ENCODE measurements around the gene RPS21.

RPS21 gene

DNA sequence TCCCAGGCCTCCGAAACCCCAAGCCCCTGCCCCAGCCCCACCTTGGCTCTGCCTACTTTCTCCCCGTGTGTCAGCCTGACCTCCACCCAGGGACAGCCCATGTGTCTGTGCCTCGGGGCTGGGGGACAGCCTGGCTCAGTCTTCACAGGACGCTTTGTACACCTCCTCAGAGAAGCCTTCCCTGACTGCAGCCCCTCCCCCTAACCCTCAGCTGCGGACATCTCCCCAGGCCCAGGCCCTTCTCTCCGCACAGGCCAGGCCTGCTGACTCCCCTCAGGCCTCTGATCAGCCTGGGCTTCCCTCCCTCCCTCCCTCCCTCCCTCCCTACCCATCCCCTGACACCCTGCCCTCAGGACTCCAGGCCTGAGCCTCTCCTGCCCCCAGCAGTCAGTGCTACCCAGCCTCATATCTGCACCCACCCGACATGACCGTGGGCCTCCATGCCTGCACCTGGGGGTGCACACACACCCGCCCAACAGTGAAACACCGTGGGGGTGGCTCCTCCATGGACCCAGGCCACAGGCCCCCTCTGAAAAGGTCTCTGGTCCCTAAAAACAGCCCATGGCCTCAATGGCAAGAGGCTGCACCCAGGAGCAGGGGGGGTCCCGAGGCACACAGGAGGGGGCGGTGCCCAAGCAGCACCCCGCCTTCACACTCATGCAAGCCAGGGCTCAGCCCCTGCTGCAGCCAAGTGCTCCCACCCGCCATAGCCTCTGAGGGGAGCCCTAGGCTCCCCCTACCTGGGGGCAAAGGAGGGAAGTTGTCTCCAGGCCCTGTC, 32.7 kb upstream of the RPS21 start:
- no peak for DNase-seq (ENCODE audit: low spot score)

DNA sequence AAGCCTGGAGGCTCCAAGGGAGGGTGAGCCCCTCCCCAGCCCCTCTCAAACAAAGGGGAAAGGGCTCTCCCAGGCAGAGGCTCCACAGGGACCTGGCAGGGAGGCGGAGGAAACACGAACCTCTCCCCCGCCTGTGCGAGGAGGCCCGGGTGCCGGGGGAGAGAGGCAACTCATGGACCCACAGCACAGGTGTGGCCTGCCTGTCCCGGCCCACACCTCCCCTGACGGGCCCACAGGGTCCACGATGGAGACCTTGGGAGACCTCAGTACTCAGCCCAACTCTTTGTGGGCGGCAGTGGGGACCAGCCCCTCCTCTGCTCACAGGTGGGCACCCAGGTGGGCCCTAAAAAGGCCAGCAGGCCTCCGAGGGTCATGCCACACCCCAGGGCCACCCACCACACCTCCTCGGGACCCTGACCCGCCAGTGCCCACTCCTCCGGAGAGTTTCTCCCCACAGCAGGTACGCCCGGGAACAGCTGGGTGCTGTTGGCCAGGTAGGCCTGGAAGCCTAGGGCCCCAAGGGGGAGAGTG, 32.0 kb upstream of the RPS21 start:
- DNase-seq (ENCODE audit: low spot score): no peak

DNA sequence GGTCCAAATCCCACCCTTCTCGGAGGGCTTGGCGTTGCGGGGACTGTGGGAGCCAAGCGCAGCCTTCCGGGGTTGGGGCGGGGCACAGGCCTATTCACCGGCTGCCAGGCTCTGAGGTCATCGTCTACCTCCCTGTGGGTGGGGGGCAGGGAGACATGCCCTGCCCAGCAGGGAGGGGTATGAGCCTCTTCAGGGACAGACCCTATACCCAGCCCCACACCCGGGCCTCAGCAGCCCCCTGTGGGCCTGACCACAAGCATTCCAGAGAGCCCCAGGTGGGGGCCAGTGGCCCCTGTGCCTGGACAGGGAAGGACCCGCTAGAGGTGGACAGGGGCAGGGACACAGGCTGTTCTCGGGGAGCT, 31.4 kb upstream of the RPS21 start:
- DNase-seq (ENCODE audit: low spot score): no peak

DNA sequence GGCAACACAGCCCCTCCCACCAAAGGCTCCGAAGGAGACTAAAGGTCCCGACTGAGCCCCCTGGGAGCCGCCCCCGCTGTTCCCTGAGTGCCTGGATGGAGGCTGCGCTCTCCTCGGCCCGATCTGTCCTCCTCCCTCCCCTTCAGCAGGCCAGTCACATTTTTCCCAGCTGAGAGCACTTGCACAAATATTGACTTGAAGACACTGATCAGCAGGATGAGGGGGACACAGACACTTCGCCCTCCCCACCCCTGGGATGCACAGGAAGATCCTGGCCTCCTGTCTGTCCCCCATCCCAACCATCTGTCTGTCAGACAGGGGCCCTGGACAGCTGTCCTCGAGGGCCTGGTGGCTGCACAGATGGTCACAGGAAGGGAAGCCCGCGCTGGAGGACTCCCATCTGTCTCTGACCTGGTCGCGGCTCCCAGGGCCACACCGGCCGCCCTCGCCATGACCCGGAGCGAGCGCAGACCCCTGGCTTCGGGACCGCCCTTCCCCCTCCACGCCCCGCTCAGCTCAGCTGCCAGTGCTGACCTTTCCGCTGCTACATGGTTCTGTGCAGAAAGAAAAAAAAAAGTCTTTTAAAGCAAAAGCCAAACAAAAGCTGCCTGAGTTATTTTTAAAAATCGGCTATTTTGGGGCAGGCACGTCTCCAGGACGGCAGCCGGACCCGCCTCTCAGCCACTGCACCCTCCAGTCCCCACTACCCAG, 30.9 kb upstream of the RPS21 start:
- DNase-seq (ENCODE audit: low spot score): no peak

DNA sequence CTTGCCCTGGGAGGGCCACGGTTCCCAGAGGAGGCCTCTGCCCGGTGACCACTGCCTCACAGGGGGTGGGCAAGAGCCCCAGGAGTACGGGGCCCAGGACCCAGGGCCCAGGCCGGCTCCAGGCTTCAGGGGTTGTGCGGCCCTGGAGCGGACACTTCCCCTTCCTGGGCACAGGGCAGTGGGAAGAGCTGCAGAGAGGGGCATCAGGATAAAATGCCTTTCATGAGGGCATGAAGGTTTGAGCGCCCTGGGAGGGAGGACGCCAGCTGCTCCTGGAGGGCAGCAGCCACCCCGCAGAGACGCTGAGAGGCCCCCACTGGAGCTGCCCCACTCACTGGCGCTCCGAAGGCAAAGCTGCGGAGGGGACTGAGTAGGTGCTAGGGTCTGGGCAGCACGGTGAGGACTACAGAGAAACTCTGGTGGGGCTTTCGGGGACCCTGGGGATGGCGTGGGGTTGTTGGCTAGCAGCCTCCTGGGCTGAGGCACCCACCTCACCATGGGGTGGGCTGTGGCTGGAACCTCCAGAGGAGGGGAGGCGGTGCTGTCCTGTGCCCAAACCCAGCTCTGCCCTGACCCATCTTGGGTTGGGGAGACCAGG, 30.2 kb upstream of the RPS21 start:
- DNase-seq (ENCODE audit: low spot score): no peak

DNA sequence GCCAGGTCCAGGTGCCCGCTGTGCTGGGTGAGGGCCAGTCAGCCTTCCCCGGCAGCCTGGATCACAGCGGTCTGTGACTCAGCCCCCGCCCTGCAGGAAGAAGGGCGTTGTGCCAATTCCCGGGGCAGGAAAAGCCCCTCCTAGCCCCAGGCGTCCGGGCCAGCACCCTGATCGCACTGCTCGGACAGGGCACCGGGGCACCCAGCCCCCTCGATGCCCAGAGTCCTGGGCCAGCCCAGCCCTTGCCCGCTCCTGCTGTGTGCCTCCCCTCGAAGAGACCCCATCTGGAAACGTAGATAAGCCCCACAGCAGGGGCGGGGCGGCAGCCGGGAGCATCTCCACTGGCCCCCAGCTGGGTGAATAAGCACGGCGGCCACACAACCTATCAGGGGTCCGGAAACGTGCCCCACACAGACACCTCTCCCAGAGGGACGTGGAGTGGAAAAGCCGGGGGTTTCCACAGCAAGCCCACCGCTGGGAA, 29.7 kb upstream of the RPS21 start:
- no peak for DNase-seq (ENCODE audit: low spot score)

DNA sequence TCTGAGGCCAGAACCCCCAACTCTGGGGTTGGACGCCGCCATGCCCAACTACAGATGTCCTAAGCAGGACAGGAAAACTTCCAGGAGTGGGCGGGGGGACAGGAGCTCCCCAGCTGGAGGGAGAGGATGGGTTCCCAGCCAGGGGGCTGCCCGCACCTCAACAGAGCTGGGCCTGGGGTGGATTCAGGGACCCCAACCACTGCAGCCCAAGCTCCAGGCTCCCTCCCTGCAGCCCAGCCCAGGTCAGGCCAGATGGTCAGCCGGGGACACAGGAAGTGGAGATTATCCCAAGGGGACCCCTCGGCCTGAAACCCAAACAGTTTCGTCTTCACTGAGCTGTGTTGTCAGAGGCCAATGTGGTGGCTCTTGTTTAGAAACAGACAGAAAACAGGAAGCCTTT, 29.2 kb upstream of the RPS21 start:
- no peak for DNase-seq (ENCODE audit: low spot score)

DNA sequence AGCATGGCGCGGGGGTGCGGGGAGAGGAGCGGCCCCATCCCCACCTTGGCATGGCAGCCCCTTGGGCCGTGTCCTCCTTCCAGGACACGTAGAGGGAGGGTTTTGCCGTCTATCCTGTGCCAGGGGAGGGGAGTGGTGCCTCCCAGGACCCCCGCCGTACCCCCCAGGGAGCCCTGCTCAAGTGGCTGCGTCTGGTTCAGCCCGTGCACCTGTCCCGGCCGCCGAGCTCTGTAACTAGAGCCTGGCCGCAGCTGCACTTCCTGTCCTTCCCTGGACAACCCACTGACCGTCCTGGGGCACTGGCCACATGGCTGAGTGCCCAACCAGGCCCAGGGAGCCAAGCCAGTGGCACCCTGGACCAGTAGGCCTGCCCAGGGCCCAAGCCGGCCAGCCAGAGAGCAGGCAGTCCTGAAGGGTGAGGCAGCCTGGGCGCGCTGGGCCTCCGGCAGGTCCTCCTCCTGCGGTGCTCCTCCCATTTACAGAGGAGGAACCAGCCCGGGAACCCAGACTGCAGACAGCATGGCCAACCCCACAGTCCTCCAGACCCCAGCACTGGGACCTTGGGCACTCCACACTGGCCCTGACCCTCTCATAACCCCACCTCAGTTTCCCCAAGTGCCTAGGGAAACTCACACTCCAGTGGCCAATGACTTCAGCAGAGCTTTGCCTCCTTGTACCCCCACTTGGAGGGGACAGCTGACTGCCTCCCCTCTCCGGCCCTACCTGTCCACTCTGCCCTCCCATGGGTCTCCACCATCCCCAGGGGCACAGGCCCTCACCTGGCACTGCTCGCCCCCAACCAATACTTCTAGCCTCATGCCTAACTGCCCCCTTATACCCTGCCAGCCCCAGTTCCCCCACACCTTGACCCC, 28.5 kb upstream of the RPS21 start:
- no peak for DNase-seq (ENCODE audit: low spot score)

DNA sequence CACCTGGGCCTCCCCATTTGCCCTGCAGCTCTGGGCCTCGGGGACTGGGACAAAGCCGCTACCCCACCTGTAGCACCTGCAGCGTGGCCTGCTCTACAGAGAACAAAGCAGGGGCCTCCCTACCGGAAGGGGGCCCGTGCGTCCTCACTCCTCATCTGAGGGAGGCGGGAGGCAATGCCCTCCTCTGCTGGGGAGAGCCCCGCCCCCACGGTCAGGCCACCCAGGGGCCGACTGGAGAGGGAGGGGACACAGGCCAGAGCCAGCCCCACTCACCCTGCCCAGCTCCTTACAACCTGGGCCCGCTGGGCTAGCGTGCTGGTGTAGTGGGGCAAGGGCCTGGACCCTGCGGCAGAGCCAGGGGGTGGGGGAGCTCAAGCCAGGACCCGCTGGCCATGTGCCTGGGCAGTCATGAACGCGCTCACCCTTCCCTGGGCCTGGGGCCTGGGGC, 27.8 kb upstream of the RPS21 start:
- no peak for DNase-seq (ENCODE audit: low spot score)

DNA sequence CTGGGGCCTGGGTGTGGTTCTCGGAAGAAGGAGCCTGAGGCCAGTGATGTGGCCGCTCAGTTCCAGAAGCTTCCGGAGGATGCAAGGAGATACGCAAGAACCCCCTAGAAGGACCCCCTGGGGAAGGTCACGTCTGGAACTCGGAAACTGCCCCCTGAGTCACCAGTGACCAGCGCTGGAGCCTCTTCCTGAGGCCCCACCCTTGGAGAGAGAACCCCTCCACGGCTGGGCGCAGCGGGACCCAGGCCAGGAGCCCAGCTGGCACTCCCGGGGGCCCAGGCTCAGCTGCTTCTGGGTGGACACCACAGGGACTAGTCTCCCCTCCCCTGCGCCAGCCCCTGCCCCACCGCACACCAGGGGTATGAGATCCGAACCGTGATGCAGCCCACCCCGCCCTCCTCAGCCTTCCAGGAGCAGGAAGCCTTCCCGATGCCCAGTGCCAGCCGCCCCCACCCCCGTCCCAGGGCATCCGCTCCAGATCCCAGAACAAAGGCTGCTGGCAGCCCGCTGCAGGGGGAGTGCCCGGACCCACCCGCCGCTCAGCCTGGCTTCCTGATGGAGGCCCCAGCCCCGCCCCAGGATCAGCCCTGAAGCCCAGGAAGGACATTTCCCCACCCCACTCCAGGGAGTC, 27.3 kb upstream of the RPS21 start:
- DNase-seq (ENCODE audit: low spot score): no peak

DNA sequence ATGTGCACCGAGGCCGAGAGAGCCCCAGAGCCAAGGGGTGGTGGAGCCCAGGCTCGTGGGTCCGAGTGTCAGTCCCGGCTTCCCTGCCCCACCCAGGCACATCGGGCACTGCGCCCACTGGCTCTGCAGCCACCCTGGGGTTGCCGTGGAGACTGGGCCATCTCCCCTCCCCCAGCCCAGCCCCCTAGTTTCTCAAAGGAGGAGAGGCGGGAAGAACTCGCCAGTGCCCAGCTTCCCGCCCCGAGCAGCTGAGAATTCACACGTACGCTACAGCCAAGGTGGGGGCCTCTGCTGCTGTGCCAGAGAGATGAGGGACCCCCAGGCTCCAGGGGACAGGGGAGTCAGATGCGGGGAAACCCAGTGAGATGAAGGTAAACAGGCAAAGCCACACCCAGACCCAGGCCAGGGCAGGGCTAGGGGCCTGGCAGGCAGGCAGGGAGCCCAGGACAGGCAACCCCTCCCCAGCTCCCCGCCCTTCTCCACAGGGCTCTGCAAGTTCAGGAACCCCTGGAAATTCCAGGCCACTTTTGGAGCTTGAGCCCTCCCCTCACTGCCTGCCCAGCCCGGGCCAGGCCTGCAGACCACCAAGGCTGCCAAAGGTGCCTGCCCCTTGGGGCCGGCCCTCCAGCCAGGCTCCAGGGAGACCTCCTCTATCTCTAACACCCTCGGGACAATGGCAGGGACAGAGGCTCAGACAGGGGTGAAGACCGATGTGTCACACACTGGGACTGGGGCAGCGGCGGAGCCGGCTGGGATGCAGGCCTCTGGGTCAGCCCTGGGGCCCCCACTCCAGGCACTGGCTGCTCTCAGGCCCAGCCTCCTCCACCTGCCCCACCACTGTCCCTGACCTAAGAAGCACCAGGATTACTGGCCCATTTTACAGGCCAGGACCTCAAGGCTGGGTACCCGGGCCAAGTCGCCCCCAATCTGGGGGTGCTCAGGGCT, 25.8 kb upstream of the RPS21 start:
- no peak for DNase-seq (ENCODE audit: low spot score)

DNA sequence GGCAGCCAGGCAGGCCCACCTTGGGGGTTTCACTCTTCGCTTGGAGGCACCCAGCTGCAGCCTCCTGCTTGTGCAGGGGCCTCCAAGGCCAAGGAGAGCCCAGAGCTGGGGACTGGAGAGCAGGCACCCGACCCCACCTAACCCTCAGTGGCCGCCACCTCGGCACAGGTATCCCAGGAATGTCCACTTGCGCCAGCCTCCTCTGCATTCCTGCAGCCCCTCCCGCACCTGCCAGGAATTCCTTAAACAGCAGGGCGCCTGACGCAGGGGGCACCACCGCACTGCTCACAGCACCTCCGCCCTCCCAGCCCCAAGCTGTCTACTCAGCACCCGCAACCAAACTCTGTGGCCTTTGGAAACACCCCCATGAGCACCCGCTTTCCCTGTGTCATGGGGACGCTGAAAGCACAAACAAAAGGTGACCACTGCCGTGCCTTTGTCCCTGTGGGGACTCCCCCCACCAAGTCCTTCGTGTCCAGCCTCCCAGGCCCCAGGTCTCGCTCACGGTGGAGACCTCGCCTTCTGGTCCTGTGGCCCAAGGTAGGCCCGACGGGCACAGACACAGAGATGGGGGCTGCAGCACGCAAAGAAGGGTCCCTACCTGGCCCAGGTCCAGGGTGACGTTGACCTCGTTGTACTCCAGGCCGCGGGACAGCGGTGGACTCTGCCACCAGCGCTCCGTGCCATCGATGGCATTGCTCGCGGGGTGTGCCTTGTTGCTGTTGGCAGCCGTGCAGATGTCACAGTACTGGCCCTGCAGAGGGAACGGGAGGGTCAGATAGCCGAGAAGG, 24.9 kb upstream of the RPS21 start:
- DNase-seq (ENCODE audit: low spot score): no peak

DNA sequence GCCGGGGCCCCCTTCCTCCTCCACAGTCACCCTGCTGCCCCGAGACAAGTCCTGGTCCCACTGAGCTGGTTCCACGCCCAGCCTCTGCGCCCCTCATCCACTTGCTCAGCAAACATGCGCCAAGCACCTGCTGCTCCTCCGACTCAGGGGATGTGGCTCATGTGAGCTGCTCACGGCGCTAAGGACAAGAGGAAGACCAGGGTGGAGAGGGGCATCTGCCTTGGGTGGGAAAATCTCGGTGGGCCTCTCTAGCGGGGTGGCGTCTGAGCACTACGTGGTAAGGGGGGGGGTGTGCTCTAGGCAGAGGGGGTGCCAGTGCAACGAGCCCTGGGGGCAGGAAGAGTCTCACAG, 24.3 kb upstream of the RPS21 start:
- no peak for DNase-seq (ENCODE audit: low spot score)

DNA sequence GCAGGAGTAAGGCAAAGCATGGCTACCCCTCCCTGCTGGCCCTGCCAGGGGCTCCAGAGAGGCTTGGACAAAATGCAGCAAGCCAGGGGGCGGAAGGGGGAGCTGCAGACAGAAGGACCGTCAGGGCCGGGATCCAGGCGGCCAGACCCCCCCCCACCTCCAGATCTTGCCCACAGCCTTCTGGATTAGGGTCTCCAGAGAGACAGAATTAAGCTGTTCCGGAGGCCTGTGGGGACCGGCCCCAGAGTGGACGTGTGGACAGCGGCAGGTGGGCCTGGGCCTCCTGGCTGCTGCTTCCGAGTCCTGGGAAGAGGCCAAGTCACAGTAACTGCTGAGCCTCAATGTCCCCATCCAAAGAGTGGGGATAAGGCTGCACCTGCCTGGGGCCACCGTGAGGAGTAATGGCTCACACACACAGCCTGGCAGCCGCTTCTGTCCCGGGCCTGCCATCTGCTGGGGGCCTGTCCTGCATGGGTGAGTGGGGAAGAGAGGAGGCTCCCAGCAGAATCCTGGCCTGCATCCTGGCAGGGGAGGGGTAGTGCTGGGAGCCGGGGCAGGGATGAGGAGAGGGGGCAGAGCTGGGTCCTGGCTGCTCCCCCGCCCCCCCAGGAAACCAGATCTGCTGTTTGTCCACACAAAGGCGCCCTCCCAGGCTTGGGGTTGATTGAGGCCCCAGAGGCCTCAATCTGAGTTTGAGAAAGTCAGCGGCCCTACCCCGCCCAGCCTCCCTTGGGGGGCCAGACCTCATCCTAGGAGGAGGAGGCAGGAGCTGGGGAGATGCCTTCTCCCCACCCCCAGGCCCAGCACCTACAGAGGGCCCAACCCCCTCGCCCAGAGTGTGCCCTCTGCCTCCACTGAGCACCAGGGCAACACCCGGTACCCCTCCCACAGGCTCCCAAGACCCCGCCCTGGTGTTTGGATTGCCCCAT, 23.6 kb upstream of the RPS21 start:
- peak; percentile 59 for DNase-seq (ENCODE audit: low spot score)

DNA sequence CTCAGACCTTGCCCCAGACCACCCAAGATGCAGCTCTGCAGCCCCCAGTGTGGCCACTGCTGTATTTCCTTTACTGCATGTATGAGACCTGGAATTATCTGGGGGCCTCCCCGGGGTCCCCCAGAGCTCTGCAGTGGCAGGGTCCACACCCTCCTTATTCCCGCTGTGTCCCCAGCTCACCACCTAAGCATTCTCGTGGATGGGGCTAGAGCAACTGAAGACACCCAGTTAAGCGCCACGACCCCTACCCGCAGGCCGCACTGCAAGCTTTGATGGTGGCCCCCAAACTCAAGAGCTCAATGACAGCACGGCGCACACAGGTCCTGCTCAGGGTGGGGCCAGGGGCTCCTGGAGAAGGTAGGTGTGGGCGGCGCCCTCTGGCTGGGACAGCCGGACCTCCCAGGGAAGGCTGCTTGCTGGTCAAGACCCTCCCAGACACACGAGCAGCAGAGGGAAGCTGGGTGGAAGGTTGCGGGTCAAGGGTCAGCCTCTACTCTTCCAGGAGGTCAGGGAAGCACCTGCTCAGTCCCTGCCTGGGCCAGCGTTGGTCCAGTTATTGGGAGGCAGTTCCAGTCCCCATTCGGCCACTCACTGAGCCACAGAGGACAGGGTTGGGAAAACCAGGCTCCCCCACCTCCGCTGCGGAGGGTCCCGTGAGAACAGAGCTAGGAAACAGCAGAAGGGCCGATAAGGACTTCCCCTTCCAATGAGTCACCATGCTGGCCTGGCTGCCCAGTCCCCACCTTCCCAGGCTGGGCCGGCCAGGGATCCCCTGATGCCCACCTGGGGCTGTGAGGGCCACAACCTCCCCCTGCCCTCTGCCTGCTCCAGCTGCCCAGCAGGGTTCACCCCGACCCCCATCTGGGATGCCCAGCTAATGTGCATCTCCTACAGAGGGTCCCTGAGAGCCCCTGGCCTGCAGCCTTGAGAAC, 22.7 kb upstream of the RPS21 start:
- no peak for DNase-seq (ENCODE audit: low spot score)

DNA sequence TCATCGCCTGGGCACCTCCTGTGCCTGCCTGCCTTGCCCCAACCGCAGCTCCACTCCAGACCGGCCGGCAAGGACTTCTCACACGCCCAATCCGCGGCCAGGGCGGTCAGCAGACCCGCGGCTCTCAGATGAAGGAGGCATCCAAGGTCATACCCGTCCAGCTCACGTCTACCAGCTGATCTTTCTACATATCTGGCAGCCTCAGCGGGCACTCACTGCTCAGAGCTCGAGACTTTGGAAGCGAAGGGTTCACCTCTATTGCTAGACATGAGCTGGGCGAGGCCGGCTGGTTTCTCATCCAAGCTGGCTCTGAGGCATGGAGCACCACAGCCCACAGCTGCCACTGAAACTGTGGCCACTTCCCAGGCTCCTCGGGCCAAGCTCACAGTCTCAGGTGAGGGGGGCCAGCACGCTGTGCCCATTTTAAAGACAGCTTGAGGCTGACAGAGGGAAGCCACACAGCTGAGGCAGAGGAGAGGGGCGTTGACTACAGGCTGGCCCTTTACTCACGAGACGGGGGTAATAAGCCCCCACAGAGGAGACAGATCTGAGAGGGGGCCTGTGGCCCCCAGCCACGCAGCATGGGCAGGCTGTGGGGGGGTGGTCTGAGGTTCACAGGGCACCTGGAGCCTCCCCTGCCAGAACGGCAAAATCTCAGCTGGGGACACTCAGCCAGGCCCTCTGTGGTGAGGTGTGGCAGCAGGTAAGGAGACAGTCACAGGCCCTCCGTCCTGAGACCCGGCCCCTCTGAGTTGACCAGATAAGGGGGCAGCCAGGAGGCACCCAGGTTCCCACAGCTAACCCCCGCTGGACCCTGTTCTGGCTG, 21.8 kb upstream of the RPS21 start:
- no peak for DNase-seq (ENCODE audit: low spot score)
